HG03159 (cell line): Measurements from ENCODE around the gene DDX11.
A peak's percentile ranks its signal among the peaks of the same experiment; 100 is the strongest.
"Not testable (repeated sequence)": the region's sequence is repeated elsewhere in the genome, so short reads cannot be mapped to it uniquely, and the experiment has no call there.

Experiments used
- ATAC-seq: cut with Tn5 transposase; IDR thresholded peaks from one replicate; pipeline ENCODE4 v1.9.1; 2021; ENCODE audit warnings: mild to moderate bottlenecking, moderate library complexity; ENCODE audit not compliant: unreplicated experiment

The DDX11 gene

DNA sequence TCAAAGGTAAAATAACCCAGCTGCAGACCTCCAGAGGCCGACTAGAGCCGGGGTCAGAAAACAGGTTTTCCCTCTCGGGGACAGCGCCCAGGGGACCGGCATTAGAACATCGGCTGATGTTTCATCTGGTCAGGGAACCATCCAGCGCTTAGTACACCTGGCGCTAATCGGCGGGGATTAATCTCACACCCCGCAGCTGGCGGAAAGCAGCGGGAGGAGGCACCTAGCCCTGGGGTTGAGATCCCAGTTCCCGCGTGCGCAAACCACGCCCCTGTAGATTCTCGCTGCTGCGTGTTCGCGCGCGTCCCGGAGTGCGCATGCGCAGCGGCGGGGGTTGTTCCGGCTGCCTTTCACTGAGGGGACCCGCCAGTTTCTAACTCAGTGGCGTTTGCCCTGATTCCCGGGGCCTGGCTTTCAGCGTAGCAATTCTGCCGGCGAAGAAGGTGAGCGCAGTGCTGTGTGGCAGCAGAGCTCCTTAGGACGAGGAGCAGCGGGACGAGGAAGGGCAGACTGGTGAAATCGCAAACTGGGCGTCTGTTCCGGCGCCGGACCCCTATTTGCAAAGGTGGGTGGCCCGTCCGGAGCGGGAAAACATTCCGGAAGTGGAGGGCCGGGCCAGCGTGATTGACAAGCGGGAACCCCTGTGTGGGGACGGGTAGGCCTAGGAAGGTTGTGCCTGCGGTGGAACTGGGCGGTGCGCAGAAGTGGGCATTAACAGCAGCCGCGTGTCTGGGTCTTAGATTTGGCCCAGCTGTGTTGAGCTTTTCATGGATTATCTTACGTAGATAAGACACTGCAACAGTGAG, at the start of gene DDX11:
TSS of gene DDX11 (plus strand) at position 334 of the 806 bp plus-strand sequence. CDS start 4,534 bp downstream, outside the sequence.
- peak; percentile 95 for ATAC-seq

DNA sequence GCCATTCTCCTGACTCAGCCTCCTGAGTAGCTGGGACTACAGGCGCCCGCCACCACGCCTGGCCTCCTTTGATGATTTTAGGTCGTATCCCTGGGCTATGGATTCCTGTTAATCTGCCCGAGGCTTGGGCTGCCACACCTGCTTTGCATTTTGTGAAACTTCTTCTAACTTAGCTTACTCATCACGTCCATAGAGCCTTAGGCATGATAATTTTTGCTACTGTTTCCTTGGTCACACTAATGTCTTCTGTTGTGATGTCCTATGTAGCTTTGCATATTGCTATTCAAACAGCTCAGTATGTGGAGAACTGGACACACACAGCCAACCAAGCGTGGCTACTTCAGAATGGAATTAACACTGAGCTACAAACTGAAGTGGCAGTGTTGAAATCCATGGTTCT, 47.5 kb upstream of the DDX11 start:
- no peak for ATAC-seq

DNA sequence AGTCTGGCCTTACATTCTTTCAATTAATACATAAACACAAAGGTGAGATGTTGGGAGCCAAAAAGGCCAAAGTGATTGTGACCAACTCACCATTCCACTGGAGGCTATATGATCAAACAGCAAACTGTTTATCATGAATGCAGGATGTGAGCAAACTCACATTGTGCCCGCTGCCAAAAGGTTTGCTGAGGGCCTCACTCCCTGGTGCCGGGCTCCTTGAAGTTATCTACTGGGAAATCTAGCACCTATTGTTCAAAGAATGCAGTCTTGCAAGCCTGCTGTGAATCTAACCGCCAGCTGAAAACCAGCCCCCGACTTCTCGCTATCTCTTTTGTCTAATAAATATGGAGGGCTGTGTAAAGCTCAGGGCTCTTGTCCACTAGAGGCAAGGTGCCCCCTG, 46.7 kb upstream of the DDX11 start:
- not testable (repeated sequence) for ATAC-seq

DNA sequence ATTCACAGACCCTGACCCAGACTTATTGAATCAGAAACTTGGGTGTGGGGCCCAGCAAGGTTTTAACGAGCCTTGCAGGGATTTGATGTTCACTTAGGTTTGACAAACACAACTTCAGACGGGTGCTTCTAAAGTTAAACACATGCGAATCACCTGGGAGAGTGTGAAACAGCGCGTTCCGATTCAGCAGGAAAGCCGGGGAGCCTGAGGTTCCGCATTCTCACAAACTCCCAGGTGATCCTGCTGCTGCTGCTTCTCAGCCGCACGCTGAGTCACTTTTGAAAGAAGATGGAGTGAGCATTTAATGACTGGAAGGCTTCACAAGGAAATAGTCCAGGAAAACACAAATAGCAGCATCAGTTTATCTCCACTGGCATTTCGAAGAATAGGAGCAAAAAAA, 44.2 kb upstream of the DDX11 start:
- ATAC-seq: no peak

DNA sequence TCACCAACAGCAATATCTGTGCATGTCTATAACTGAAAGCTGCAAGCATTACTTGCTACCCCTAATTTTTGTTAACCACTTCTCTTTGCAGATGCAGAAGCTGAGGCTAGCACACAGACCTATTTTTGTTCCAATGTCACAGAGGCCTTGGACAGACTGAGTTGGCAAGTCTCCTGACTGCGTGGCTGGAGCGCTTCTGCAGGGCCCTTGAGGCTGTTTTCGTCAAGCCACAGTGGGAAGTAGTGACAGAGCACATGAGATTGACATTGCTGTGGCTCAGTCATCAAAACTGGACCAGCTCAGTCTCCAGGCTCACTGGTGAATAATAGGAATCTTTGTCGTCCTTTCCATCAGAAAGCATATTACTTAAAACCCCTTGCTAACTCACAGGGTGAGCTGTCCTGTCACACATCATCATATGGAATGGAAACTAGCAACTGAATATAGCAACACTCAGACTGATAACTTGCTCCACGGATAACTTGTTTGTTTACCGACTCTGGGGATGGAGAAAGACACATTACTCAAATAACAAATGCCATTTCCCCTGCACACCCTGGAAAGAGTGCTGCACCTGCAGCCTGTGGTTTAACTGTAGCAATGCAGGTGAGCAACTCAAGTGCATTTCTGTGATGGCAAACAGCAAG, 43.6 kb upstream of the DDX11 start:
- no peak for ATAC-seq

DNA sequence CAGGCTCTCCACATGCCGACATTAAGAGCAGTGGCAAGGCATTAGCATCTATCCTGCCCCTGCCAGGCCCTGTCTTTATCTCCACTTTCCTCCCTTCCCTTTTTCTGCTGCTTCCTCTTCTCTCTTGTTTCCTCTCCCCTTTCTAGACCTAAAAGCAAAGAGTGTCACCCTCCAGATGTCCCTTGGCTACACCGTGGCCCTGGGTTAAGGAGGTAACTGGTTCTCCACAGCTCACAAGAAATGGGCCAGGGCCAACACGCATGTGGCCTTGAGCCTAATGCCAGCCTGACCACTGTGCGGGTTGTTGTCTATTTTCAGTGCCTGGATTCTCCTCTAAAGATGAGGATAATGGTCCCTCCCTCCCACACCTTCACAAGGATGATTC, 41.7 kb upstream of the DDX11 start:
- ATAC-seq: no peak

DNA sequence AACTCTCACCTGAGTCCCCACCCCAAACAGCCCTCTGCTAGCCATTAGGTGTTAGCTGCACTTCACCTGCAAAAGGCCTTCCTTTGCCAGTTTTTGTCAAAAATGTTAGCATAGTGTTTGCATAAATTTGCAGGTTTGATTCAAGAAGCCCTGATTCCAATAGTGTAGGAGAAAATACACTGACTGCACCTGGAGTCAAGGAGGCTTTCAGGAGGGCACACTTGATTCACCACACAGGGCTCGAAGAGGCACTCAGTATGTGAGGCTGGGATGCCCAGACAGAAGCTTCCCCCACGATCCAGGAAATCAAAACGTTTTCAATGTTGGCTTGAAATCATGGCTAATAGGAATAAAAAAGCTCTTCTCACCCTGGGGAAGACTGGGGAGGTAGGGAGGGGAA, 40.5 kb upstream of the DDX11 start:
- no peak for ATAC-seq

DNA sequence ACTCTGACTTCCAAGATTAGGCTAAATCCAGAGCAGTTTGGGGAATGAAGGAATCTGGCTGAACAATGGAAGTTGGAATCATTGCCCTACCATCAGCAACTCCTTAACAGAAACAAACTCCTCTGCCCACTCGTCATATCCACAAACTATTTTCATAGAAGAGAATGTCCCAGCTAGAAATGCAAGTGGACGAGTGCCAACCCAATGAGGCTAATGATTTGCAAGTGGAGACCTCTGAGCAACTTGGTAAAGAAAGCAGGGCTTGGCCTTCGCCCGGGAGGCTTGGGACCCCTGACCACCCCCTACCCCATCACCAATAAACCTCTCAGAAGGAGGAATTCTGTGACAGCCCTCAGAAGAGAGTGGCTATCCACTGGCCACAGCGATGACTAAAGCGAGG, 40.0 kb upstream of the DDX11 start:
- ATAC-seq: no peak

DNA sequence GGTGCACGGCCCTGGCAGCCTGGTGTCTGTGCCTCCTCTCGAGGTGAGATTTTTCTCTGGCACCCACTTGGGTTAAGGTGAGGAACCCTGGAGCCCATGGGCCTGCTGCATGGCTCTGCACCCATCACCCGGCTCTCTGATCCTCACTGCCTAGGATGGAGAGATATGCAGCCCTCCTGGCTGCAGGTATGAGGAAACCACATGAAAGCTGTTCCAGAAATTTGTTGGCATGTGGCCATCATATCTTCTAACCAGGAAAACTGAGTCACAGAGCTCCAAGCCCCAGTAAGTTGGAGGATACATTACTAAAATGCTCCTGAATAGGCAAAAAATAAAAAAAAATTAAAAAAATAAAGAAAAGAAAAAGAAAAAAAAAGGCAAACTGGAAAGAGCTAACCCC, 39.3 kb upstream of the DDX11 start:
- no peak for ATAC-seq

DNA sequence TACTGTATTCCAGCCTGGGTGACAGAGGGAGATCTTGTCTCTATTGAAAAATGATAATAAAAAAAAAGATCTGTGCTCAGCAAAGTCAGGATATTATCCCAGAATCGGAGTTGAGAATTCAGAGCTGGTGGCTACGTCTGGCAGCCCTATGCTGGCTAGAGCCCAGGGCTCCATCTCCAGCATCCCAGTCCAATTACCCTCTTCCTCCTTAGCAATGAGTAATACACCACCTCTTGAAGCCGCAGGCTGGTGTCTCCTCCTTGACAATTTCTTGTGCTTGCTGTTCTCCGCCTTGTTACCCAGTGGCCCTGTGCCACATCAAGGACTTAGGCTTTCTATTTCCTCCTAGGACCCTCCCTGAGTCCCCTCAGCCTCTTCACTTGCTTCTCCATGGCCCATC, 38.4 kb upstream of the DDX11 start:
- no peak for ATAC-seq

DNA sequence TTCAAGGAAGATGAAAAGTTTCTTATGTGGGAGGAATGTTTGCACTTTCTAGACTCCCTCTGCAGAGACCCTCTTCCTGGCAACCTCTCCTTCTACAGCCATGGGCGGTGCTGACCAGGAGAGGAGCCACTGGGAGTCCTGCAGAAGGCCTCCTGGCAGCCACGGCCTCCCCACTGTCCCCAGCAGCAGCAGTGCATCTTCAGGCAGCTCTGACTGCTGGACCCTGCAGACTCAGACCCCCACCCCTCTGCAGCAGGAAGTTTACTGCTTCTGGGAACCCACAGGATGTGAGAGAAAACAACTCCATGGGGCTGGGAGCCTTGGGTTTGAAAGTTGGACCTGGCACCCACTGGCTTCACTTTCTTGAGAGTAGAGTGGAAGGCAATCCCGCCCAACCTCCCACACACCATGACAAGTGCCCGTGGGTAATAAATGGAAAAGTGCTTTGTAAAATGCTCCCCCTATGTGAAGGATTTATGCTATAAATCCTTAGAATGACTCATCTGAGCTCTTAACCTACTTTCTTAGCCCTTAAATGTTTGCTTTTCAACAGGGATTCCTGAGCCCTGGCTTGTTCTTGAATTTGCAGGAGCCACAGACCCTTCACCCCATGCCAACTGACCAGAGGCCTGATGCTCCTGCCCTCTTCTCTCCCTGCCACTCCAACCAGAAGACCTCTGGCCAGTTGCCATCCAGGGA, 37.5 kb upstream of the DDX11 start:
- no peak for ATAC-seq

DNA sequence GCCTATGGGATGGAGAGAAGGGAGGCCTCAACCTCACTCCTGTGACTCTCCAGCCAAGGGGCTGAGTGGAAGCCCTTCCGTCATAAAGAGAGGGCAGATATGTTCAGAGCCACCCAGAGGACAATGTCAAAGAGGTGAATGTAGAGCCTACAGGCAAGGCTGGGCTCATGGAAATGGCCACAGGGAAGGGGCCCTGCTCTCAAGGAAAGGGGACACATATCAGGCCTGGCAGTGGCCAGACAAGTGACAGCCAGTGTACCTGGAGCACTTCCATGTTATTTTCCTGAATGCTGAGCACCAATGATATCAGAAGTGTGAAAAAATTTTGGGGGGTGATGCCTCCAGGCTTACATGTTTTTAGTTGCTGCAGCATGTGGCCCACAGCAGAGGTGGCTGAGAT, 36.6 kb upstream of the DDX11 start:
- ATAC-seq: no peak

DNA sequence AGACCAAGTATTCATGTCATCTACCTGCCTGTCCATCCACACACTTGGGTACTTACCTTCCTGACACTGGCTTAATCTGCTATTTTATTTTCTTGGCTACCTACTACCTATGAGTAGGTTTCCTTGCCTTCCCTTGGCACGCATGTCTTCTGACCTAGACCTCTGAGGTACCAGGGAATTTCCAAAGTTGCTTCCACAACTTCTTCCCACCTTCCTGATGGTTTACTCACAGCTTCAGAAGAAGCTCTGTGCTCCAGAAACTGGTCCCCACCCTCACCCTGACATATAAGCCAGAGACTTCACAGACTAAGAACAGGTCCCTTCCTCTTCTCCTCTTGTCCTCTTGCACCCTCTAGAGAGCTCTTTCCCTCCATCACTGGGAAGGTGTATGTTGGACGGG, 35.7 kb upstream of the DDX11 start:
- ATAC-seq: no peak

DNA sequence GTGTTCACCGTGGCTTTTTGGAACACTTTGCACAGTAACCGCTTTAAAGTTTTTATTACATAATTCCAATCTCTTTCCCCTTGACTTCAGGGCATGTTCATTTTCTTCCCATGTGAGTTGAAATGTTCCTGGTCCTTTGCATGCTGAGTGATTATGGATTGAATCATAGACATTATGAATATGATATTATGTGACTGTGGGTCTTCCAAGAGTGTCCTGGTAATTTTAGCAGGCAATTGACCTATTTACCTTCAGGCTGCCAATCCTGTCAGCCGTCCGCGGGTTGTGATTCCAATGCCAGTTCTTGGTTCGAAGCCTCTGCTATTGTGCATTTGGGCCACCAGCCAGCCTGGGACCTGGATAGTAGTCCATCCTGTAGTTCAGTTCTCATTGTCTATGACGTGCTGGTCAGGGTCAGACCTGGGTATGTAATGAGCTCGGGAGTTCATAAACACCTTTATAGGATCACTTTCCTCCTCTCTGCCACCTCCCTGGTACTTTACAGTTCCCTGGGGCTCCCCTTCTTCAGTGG, 32.6 kb upstream of the DDX11 start:
- no peak for ATAC-seq

DNA sequence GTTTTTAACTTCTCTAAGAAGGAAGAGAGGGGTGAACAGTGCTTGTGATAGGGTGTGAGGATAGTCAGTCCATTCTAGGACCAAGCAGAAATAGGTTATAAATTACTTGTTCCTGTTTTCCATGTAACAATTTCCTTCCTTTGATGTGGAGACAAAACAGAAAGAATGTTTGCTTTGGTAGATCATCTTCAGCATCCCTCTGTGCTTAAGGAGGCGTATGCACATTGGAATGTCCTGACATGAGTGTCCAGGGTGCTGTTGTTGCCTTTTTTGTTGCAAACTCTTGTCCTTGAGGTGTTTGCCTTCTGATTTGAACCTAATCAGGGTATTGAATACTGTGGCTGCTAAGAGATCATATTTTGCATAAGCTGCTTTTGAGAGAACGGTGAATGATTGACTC, 23.5 kb upstream of the DDX11 start:
- ATAC-seq: not testable (repeated sequence)

DNA sequence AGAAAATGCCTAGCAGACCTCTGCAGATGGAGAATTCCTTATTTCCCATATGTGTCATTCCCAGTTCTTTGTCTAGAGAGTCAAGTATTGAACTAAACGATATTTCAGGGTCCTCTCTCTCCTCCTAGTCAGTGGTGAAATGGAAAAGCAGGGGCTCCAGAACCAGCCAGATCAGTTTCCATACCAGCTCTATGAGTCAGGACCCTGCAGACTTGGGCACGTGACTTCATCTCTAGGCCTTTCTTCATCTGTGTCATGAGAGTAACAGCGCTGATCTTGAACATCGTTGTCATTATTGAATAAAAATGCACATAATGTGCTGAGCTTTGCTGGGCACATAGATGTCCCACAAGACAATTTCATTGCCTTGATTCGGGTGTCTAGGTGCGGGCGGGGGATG, 23.1 kb upstream of the DDX11 start:
- not testable (repeated sequence) for ATAC-seq

DNA sequence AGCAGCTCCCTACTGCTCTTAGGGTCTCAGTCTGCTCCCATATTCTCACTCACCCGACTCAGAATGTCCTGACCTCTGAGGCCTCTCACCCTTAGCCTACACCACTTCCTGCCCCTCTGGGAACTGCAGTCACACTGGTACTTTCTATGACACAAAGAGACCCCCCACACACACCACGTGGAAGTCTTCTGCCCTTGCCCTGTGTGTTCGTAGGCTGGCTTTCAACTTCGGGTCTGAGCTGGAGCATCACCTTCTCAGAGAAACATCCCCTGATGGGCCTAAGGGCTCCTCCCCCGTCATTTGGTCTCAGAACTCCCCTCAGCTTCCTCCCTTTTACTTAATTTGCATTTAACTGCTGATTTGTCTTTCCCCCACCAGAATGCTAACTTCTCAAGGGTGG, 22.0 kb upstream of the DDX11 start:
- ATAC-seq: peak; percentile 67

DNA sequence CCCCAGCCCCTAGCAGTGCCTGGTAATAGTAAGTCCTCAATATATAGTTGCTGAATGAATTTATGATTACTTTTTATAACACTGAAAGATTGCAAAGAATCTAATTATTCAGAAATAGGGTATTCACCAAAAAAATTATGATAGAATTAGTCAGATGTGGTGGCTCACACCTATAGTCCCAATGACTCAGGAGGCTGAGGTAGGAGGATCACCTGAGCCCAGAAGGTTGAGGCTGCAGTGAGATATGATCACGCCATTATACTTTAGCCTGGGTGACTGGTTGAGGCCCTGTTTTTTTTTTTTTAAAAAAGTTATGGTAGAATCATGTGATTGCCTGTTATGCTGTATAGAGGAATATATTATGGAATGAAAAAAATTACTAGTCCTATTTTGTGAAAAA, 21.5 kb upstream of the DDX11 start:
- not testable (repeated sequence) for ATAC-seq

DNA sequence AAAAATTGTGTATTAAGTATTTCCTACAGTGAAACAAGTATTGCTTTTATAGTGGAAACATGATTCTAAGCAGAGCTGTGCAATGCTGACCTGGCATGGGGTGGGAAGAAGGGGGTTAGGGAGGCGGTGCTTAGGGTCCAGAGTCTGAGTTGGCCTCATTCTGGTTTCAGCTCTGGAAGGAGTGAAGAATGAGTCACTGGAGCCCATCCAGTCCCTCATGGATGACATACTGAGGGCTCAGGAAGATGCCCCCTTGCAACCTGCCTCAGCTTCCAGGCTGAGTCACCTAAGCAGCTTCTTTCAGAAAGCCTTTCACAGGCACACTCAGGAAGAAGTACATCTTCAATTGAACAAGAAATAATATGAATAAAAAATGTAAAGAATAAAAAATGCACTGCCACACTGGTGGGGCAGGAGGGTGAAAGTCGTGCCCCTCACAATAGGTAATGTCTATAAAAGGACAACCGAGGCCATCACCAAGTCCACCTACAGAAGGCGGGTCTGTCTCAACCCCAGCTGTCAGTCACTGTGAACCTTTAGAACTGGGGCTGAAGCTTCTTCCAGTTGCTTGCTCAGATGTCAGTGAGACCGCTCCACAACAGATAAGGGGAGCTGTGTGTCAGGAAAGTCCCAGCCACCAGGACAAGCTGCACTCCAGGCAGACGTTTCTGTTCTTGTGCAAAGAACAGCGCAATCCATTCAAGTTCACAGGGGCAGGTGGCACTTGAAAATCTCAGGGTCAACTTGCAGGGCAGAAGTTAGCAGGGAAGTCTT, 20.8 kb upstream of the DDX11 start:
- not testable (repeated sequence) for ATAC-seq

DNA sequence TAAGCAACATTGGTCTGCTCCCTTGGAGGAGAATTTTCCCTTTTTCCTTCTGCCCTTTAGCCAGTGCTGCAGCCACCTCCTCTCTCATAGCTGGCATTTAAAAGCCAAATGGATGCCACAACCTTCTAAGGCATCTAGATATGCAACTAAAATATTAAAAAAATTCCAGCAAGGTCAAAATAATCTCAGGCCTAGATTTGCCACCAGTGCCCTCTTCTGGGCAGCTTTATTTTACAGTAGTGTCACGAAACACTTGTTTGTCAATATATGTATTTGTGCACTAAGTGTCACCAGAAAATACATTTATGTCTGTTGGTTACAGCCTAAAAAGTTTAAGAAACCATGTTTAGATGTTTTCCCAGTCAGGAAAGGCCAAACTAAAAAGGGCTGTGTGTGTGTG, 19.7 kb upstream of the DDX11 start:
- ATAC-seq: not testable (repeated sequence)

DNA sequence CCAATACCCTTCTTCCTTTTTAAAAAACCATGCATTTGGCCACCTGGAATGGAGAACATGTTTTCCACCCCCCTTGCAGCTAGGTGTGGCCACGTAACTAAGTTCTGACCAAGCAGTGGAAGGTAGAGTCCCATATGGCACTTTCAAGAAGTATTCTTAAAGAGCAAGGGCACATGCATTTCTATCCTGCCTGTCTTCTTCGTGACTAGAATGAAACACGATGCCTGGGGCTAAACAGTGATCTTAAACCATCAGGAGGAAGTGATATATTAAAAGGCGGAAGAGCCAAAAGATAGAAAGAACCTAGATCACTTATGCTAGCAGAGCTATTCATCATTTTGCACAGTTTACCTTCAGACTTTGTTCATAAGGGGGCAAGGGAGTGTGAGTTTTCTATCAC, 16.0 kb upstream of the DDX11 start:
- no peak for ATAC-seq
